Embryonic facial prominence (tissue), 1 donor: ENCODE data around the gene CFAP126.
"Not testable (repeated sequence)": the region's sequence is repeated elsewhere in the genome, so short reads cannot be mapped to it uniquely, and the experiment has no call there.

Experiments
- DNase-seq: peaks from one replicate; pipeline ENCODE4 v3.0.0-alpha.2; 2016; ENCODE audit errors: extremely low spot score

CFAP126 gene

GRCh38 chr1:161367684-161368400 is at the start of gene CFAP126:
CFAP126 (minus strand) TSS chr1:161367876; CDS start chr1:161367868, 8 bp downstream.
- no peak for DNase-seq

GRCh38 chr1:161413050-161413449 is 45.4 kb upstream of the CFAP126 start:
- DNase-seq: not testable (repeated sequence)

- DNase-seq: not testable (repeated sequence)
Observed at GRCh38 chr1:161410636-161410970, 42.9 kb upstream of the CFAP126 start.

GRCh38 chr1:161409848-161410635 is 42.4 kb upstream of the CFAP126 start:
- not testable (repeated sequence) for DNase-seq

- DNase-seq: no peak
Observed at GRCh38 chr1:161408429-161409052, 40.9 kb upstream of the CFAP126 start.

GRCh38 chr1:161407451-161407985 is 39.8 kb upstream of the CFAP126 start:
- no peak for DNase-seq

- not testable (repeated sequence) for DNase-seq
Observed at GRCh38 chr1:161406551-161406950, 38.9 kb upstream of the CFAP126 start.

GRCh38 chr1:161404051-161404597 is 36.4 kb upstream of the CFAP126 start:
- no peak for DNase-seq

GRCh38 chr1:161402446-161402845 is 34.8 kb upstream of the CFAP126 start:
- DNase-seq: no peak

- peak; percentile 85 for DNase-seq
Observed at GRCh38 chr1:161399257-161399998, 31.8 kb upstream of the CFAP126 start.

GRCh38 chr1:161398900-161399256 is 31.2 kb upstream of the CFAP126 start:
- no peak for DNase-seq

- not testable (repeated sequence) for DNase-seq
Observed at GRCh38 chr1:161397038-161397437, 29.4 kb upstream of the CFAP126 start.

- no peak for DNase-seq
Observed at GRCh38 chr1:161393151-161393550, 25.5 kb upstream of the CFAP126 start.

- DNase-seq: no peak
Observed at GRCh38 chr1:161391611-161392010, 23.9 kb upstream of the CFAP126 start.

- DNase-seq: not testable (repeated sequence)
Observed at GRCh38 chr1:161391136-161391535, 23.5 kb upstream of the CFAP126 start.

GRCh38 chr1:161390559-161390858 is 22.8 kb upstream of the CFAP126 start:
- peak; percentile 29 for DNase-seq

- DNase-seq: peak; percentile 96
Observed at GRCh38 chr1:161389691-161390558, 22.2 kb upstream of the CFAP126 start.

- DNase-seq: not testable (repeated sequence)
Observed at GRCh38 chr1:161389158-161389557, 21.5 kb upstream of the CFAP126 start.

GRCh38 chr1:161388639-161389038 is 21.0 kb upstream of the CFAP126 start:
- no peak for DNase-seq

- peak; percentile 55 for DNase-seq
Observed at GRCh38 chr1:161382214-161383019, 14.7 kb upstream of the CFAP126 start.
